Hematopoietic multipotent progenitor cell treated with erythropoietin and hydrocortisone succinate and interleukin-3 and kit ligand, for 4 days (in vitro differentiated cells): ENCODE results near the gene BEND4.

ENCODE experiments used
- DNase-seq: peaks from one replicate; pipeline ENCODE4 v3.0.0-alpha.2; 2015

BEND4 gene

GRCh38 chr4:42101446-42101975 lies 50.9 kb downstream of the BEND4 start:
- DNase-seq, result no peak

DNA sequence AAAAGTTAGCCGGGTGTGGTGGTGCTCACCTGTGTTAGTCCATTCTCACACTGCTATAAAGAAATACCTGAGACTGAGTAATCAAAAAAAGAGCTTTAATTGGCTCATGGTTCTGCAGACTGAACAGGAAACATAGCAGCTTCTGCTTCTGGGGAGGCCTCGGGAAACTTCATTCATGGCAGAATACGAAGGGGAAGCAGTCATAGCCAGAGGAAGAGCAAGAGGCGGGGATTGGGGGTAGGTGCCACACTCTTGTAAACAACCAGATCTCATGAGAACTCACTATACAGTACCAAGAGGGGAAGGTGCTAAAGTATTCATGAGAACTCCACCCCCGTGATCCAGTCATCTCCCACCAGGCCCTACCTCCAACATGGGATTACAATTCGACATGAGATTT lies 64.1 kb downstream of the BEND4 start:
- peak; percentile 5 for DNase-seq

GRCh38 chr4:42083816-42084215 lies 68.6 kb downstream of the BEND4 start:
- DNase-seq, result no peak

DNA sequence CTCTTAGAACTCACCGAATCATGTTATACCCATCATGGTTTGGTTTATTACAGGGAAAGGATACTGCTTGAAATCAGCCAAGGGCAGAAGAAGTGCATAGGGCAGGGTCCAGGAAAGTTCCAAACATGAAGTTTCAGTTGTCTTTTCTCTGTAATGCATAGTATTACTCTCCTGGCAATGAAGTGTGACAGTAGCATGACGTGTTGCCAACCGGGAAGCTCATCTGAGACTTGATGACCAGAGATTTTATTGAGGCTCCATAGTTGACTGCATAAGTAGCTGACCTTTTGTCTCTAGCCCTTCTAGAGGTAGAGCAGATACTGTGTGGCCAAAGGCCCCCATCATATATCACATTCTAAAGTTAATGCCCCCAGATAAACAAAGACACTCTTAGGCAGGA lies 72.1 kb downstream of the BEND4 start:
- no peak for DNase-seq

DNA sequence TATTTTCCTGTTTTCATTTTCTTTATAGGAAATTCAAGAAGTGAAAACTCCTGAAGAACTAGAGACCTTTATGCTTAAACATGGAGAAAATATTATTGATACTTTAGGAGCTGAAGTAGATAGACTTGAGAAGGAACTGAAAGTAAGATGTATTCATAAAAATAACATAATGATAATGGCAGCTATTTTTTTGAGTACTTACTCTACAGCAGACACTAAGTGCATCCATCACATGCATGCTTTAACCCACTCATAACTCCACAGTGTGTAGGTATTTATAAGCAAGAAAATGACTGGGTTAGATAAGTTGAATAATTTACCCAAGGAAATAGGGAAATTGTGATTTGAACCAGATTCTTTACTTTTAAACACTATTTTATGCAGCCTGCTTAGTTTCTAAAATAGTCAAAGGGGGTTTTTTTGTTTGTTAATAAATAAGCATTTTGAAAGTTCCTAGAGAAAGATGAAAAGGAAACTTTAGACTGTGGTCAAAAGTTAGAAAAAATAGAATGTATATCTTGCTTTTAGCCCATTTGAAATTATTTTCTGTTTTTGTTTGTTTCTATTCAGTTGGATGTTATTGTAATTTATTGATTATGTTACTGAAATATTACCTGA lies 74.2 kb downstream of the BEND4 start:
- DNase-seq, result no peak

- DNase-seq, result no peak
Measured at GRCh38 chr4:42074294-42074693, 78.2 kb downstream of the BEND4 start.

DNA sequence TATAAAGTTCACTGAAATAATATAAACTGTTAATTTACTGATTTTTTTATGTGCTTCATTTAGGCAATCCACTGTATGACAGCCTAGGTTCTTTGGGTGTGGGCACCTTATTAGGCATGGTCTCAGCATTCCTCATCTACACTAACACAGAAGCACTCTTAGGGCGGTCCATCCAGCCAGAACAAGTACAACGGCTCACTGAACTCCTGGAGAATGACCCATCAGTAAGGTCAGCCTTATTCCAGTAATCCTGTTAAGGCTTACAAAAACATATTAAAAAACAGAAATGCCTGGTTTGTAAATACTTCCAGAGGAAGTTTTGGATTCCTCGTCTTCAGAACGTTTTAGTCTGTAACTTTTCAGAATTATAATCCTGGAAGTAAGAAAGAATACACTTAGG lies 82.0 kb downstream of the BEND4 start:
- DNase-seq, result no peak

- no peak for DNase-seq
Measured at GRCh38 chr4:42067264-42067663, 85.2 kb downstream of the BEND4 start.

GRCh38 chr4:42066402-42066801 lies 86.1 kb downstream of the BEND4 start:
- no peak for DNase-seq
